ENCODE measurements around the gene LONRF2. TPM values are rescaled to one million over a fixed set of nuclear protein-coding genes. Genes with fewer than 3 reads are reported as not detected.
A peak's percentile ranks its signal among the peaks of the same experiment; 100 is the strongest.

LONRF2 gene
- total RNA-seq, 1 donor from 2014 or later: 0.23 TPM

- Mint-ChIP-seq H3K4me1 (peaks cover 2% of the 10 kb centered on the region), H3K9me3 (no peaks in the 10 kb centered on the region), H3K36me3 (ENCODE audit: low read depth) (no peaks in the 10 kb centered on the region), H3K4me3 (no peak overlapping the region), H3K27ac (no peak overlapping the region), H3K27me3 (peaks cover 2% of the 10 kb centered on the region)
- intact Hi-C loops (cut with micrococcal nuclease): no loop called here
- DNase-seq: no peak
Observed at GRCh38 chr2:100264121-100264520, 58.2 kb downstream of the LONRF2 start.

GRCh38 chr2:100262555-100263320 is 59.6 kb downstream of the LONRF2 start:
- Mint-ChIP-seq H3K36me3 (ENCODE audit: low read depth) (no peaks in the 10 kb centered on the region), H3K9me3 (no peaks in the 10 kb centered on the region), H3K27ac (no peak overlapping the region), H3K4me3 (no peak overlapping the region), H3K27me3 (peaks cover 2% of the 10 kb centered on the region), H3K4me1 (peaks cover 2% of the 10 kb centered on the region)
- peak; percentile 87 for DNase-seq
- intact Hi-C loops (cut with micrococcal nuclease): loop anchor here (1.0 kb wide), 1 partner anchor 119 kb away; no protein-coding TSS in a partner anchor

GRCh38 chr2:100262046-100262445 is 60.3 kb downstream of the LONRF2 start:
- intact Hi-C loops (cut with micrococcal nuclease): no loop called here
- no peak overlapping the region for H3K27ac Mint-ChIP-seq
- no peak for DNase-seq
- no peak overlapping the region for H3K4me3 Mint-ChIP-seq
- no peaks in the 10 kb centered on the region for H3K36me3 Mint-ChIP-seq (ENCODE audit: low read depth)
- H3K9me3 Mint-ChIP-seq: no peaks in the 10 kb centered on the region
- H3K27me3 Mint-ChIP-seq: no peaks in the 10 kb centered on the region
- H3K4me1 Mint-ChIP-seq: peaks cover 2% of the 10 kb centered on the region

- Mint-ChIP-seq H3K4me1 (peaks cover 2% of the 10 kb centered on the region), H3K4me3 (no peak overlapping the region), H3K27me3 (no peaks in the 10 kb centered on the region), H3K27ac (no peak overlapping the region), H3K9me3 (no peaks in the 10 kb centered on the region), H3K36me3 (ENCODE audit: low read depth) (no peaks in the 10 kb centered on the region)
- intact Hi-C loops (cut with micrococcal nuclease): no loop called here
- DNase-seq: no peak
Observed at GRCh38 chr2:100260712-100261620, 61.3 kb downstream of the LONRF2 start.

DNA sequence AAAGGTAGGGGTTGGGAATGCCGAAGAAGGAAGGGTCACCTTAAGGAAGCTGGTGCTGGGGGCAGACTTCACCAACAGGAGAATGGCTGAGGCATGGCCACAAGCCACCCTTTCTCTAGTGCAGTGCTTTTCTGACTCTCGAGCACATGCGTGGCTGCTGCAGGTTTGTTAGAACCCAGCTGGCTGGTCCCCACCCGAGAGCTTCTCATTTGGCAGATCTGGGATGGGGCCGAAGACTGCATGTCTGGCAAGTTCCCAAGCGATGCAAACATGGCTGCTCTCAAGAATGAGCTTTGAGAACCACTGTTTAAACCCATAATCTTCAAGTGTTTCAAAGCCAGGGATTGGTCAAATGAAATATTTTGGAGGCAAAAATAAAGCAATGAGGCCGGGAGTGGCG is 63.2 kb downstream of the LONRF2 start:
- Mint-ChIP-seq H3K27me3 (no peaks in the 10 kb centered on the region), H3K4me1 (peaks cover 2% of the 10 kb centered on the region), H3K4me3 (no peak overlapping the region), H3K9me3 (no peaks in the 10 kb centered on the region), H3K36me3 (ENCODE audit: low read depth) (no peaks in the 10 kb centered on the region), H3K27ac (no peak overlapping the region)
- intact Hi-C loops (cut with micrococcal nuclease): no loop called here
- no peak for DNase-seq

DNA sequence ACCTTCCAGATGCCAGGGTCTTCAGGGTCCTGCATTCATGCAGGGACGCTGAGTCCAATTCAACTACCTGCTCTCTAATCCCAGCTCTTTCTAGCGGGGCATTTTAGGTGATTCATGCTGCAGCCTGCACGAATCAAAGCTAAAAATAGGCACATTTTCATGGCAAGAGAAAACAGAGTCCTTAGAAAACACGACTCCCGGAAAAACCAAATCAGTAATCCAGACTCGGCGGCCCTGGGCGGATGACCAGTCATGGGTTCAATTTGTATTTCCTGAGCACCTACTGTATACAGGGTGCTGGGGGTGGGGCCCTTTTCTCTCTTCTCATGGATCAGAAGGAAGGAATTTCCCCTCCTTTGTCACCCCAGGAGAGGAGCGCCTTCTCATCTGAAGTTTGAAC is 64.4 kb downstream of the LONRF2 start:
- no peak overlapping the region for H3K27ac Mint-ChIP-seq
- no peaks in the 10 kb centered on the region for H3K36me3 Mint-ChIP-seq (ENCODE audit: low read depth)
- no peak overlapping the region for H3K4me3 Mint-ChIP-seq
- H3K27me3 Mint-ChIP-seq: no peaks in the 10 kb centered on the region
- DNase-seq: no peak
- peaks cover under 1% of the 10 kb centered on the region for H3K4me1 Mint-ChIP-seq
- H3K9me3 Mint-ChIP-seq: no peaks in the 10 kb centered on the region
- intact Hi-C loops (cut with micrococcal nuclease): no loop called here

DNA sequence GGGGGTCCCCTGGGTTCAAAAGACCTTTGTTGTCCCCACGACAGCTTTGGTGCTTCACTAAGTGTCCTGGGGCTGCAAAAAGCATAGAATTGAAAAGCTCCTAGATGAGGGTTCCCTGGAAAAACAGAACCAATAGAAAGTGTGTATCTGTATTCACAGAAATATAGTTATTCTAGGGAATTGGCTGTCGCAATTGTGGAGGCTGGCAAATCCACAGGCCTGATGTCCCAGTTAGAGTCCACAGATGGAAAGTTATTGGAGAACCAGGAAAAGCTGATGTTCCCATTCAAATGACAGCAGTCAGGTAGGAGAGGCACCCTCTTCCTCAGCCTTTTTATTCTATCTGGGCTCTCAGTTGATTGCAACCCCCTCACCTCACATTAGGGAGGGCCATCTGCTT is 65.5 kb downstream of the LONRF2 start:
- DNase-seq: no peak
- no peaks in the 10 kb centered on the region for H3K36me3 Mint-ChIP-seq (ENCODE audit: low read depth)
- H3K27me3 Mint-ChIP-seq: no peaks in the 10 kb centered on the region
- H3K27ac Mint-ChIP-seq: no peak overlapping the region
- no peaks in the 10 kb centered on the region for H3K4me1 Mint-ChIP-seq
- intact Hi-C loops (cut with micrococcal nuclease): no loop called here
- H3K9me3 Mint-ChIP-seq: no peaks in the 10 kb centered on the region
- no peak overlapping the region for H3K4me3 Mint-ChIP-seq

DNA sequence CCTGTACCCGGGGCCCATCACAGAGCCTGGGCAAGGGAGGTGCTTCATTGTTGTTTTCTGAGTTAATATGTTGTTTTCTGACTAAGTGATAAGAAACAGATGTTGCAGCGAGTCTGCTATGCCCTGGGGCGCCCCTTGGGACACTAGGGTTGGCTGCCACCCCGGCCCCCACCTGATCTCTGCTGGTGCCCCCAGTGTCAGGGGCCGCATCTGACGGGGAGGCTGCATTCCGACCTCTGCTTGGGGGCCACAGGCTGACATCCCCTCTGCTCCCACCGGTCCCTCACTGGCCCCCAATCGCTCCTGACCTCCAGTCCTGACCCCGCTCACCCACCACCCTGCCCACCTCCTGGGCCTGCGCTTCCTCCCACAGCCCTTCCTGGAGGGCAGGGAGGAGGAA is 65.9 kb downstream of the LONRF2 start:
- Mint-ChIP-seq H3K27me3 (no peaks in the 10 kb centered on the region), H3K4me3 (no peak overlapping the region), H3K4me1 (no peaks in the 10 kb centered on the region), H3K9me3 (no peaks in the 10 kb centered on the region), H3K27ac (no peak overlapping the region), H3K36me3 (ENCODE audit: low read depth) (no peaks in the 10 kb centered on the region)
- intact Hi-C loops (cut with micrococcal nuclease): no loop called here
- no peak for DNase-seq

DNA sequence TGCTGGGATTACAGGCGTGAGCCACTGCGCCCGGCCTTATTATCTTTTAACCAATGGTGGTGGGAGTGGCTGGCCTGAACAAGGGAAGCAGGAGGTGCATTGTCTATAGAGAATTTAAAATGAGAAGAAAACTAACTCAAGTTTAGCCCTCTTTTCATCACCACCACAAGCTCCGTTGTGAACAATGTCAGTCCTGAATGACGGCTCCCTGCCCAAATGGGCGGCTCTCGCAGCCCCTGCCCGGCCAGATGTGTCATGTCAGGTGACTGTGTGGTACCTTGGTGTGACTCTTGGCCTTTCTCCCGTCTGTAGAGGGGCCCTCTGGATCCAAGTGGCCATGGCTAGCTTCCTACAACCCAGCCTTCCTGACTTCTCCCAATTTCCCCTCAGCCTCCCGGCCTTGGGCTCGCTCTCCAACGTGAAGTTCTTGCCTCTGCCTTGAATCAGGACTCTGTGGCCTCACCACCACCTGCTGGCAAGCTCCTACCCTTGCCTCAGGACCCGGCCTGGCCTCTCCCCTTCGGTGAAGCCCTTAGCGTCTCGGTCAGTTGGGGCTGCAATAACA is 67.6 kb downstream of the LONRF2 start:
- DNase-seq: no peak
- Mint-ChIP-seq H3K27me3 (peaks cover 2% of the 10 kb centered on the region), H3K9me3 (no peaks in the 10 kb centered on the region), H3K36me3 (ENCODE audit: low read depth) (no peaks in the 10 kb centered on the region), H3K4me1 (no peaks in the 10 kb centered on the region), H3K4me3 (no peak overlapping the region), H3K27ac (no peak overlapping the region)
- intact Hi-C loops (cut with micrococcal nuclease): no loop called here

DNA sequence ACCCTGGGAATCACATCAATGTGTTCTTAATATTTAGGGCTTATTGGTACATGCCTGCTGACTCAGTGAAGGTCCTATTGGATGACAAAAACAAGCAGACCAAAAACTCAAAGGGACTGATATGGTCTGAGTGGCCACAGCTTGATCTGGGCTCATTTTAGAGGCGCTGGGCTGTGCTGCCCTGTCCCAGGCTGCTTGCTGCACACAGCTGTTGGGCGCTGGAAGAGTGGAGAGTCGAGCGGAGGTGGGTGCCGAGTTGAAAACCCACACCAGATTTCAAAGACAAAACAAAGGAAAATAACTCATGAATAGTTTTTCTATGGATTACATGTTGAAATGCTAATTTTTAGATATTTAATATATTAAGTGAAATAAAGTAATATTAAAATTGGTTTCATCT is 68.5 kb downstream of the LONRF2 start:
- intact Hi-C loops (cut with micrococcal nuclease): no loop called here
- Mint-ChIP-seq H3K9me3 (no peaks in the 10 kb centered on the region), H3K4me1 (no peaks in the 10 kb centered on the region), H3K27ac (no peak overlapping the region), H3K36me3 (ENCODE audit: low read depth) (no peaks in the 10 kb centered on the region), H3K27me3 (peaks cover 2% of the 10 kb centered on the region), H3K4me3 (no peak overlapping the region)
- DNase-seq: no peak

GRCh38 chr2:100252811-100253698 is 69.2 kb downstream of the LONRF2 start:
- Mint-ChIP-seq H3K27ac (no peak overlapping the region), H3K27me3 (peaks cover 2% of the 10 kb centered on the region), H3K4me3 (no peak overlapping the region), H3K4me1 (no peaks in the 10 kb centered on the region), H3K9me3 (no peaks in the 10 kb centered on the region), H3K36me3 (ENCODE audit: low read depth) (no peaks in the 10 kb centered on the region)
- DNase-seq: no peak
- intact Hi-C loops (cut with micrococcal nuclease): no loop called here

DNA sequence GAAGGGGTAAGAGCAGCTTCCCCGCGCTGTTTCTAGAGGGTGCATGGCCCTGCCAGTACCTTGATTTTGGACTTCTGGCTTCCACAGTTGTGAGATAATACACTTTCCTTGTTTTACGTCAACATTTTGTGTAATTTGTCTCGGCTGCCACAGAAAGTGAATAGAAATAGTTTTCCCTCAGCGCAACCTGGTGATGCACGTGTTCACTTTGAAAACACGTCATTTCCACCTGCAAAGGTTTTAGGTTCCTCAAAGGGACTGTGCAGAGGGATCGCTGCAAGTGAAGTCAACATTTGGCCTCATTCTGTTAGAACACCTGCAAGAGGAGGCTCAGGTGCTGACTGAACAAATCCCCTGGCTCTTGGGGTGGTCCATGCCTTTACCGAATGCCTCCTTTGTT is 71.7 kb downstream of the LONRF2 start:
- Mint-ChIP-seq H3K27ac (no peak overlapping the region), H3K4me1 (no peaks in the 10 kb centered on the region), H3K36me3 (ENCODE audit: low read depth) (no peaks in the 10 kb centered on the region), H3K4me3 (no peak overlapping the region), H3K27me3 (peaks cover 2% of the 10 kb centered on the region), H3K9me3 (no peaks in the 10 kb centered on the region)
- DNase-seq: no peak
- intact Hi-C loops (cut with micrococcal nuclease): no loop called here

GRCh38 chr2:100248971-100249370 is 73.3 kb downstream of the LONRF2 start:
- Mint-ChIP-seq H3K4me1 (no peaks in the 10 kb centered on the region), H3K4me3 (no peak overlapping the region), H3K9me3 (no peaks in the 10 kb centered on the region), H3K27ac (no peak overlapping the region), H3K27me3 (peaks cover 2% of the 10 kb centered on the region), H3K36me3 (ENCODE audit: low read depth) (no peaks in the 10 kb centered on the region)
- no peak for DNase-seq
- intact Hi-C loops (cut with micrococcal nuclease): no loop called here

Data from activated CD4-positive, alpha-beta T cell treated with anti-CD3 and anti-CD28 coated beads, Interleukin-2, amount 10 ng/mL, durations not matched to agents 24 days and 14 days (primary cell).